ENCODE data around the gene IL31RA.
A peak's percentile ranks its signal among the peaks of the same experiment; 100 is the strongest.

The IL31RA gene

GRCh38 chr5:55858104-55858503, 6.9 kb downstream of the IL31RA start:
- DNase-seq (ENCODE audit: low read depth, low spot score): no peak

GRCh38 chr5:55860288-55860687, 9.1 kb downstream of the IL31RA start:
- no peak for DNase-seq (ENCODE audit: low read depth, low spot score)

- no peak for DNase-seq (ENCODE audit: low read depth, low spot score)
Measured at GRCh38 chr5:55860709-55861108, 9.6 kb downstream of the IL31RA start.

- DNase-seq (ENCODE audit: low read depth, low spot score): no peak
Measured at GRCh38 chr5:55864606-55865541, 13.7 kb downstream of the IL31RA start.

GRCh38 chr5:55865831-55866230, 14.7 kb downstream of the IL31RA start:
- peak; percentile 32 for DNase-seq (ENCODE audit: low read depth, low spot score)

- DNase-seq (ENCODE audit: low read depth, low spot score): no peak
Measured at GRCh38 chr5:55866485-55866884, 15.3 kb downstream of the IL31RA start.

- DNase-seq (ENCODE audit: low read depth, low spot score): no peak
Measured at GRCh38 chr5:55866934-55867333, 15.8 kb downstream of the IL31RA start.

GRCh38 chr5:55868846-55869245, 17.7 kb downstream of the IL31RA start:
- peak; percentile 88 for DNase-seq (ENCODE audit: low read depth, low spot score)

- no peak for DNase-seq (ENCODE audit: low read depth, low spot score)
Measured at GRCh38 chr5:55869847-55870246, 18.7 kb downstream of the IL31RA start.

GRCh38 chr5:55873234-55873633, 22.1 kb downstream of the IL31RA start:
- DNase-seq (ENCODE audit: low read depth, low spot score): no peak

GRCh38 chr5:55877655-55878054, 26.5 kb downstream of the IL31RA start:
- DNase-seq (ENCODE audit: low read depth, low spot score): no peak

GRCh38 chr5:55880453-55880852, 29.3 kb downstream of the IL31RA start:
- DNase-seq (ENCODE audit: low read depth, low spot score): no peak

- no peak for DNase-seq (ENCODE audit: low read depth, low spot score)
Measured at GRCh38 chr5:55885359-55885758, 34.2 kb downstream of the IL31RA start.

- DNase-seq (ENCODE audit: low read depth, low spot score): no peak
Measured at GRCh38 chr5:55888205-55888604, 37.0 kb downstream of the IL31RA start.

GRCh38 chr5:55892479-55892878, 41.3 kb downstream of the IL31RA start:
- DNase-seq (ENCODE audit: low read depth, low spot score): no peak

- no peak for DNase-seq (ENCODE audit: low read depth, low spot score)
Measured at GRCh38 chr5:55894135-55894534, 43.0 kb downstream of the IL31RA start.

- no peak for DNase-seq (ENCODE audit: low read depth, low spot score)
Measured at GRCh38 chr5:55895346-55895745, 44.2 kb downstream of the IL31RA start.

- no peak for DNase-seq (ENCODE audit: low read depth, low spot score)
Measured at GRCh38 chr5:55896238-55896637, 45.1 kb downstream of the IL31RA start.

- no peak for DNase-seq (ENCODE audit: low read depth, low spot score)
Measured at GRCh38 chr5:55896663-55897062, 45.5 kb downstream of the IL31RA start.

- no peak for DNase-seq (ENCODE audit: low read depth, low spot score)
Measured at GRCh38 chr5:55897206-55897894, 46.2 kb downstream of the IL31RA start.

GRCh38 chr5:55897905-55898304, 46.7 kb downstream of the IL31RA start:
- peak; percentile 65 for DNase-seq (ENCODE audit: low read depth, low spot score)

- DNase-seq (ENCODE audit: low read depth, low spot score): no peak
Measured at GRCh38 chr5:55899344-55899743, 48.2 kb downstream of the IL31RA start.

- DNase-seq (ENCODE audit: low read depth, low spot score): no peak
Measured at GRCh38 chr5:55900068-55900467, 48.9 kb downstream of the IL31RA start.
